H1 (cell line): ENCODE measurements around the gene KIAA1671.

Source experiments
- CBX8 ChIP-seq: fragments of 300-800, 300-1000 bp; sonication (generic); IDR thresholded peaks from 2 replicates; pipeline ENCODE4 v1.7.1; 2016; ENCODE audit warnings: low read depth, low read length, borderline replicate concordance
- CHD7 ChIP-seq: fragments of 300-600 bp; sonication (generic); IDR thresholded peaks from 2 replicates; pipeline ENCODE4 v1.7.1; 2012; ENCODE audit warnings: low read length, moderate library complexity, mild to moderate bottlenecking, inconsistent platforms; ENCODE audit not compliant: insufficient replicate concordance
- CTCF ChIP-seq, 3 experiments: IDR thresholded peaks; 1 replicate in 2 of 3; 2 replicates in 1 of 3; pipeline versions ENCODE4 v1.5.1 to v1.6.1; 2011; ENCODE audit warnings: low read length in 3 of 3, mild to moderate bottlenecking in 3 of 3, inconsistent platforms in 2 of 3, low read depth in 1 of 3, moderate library complexity in 1 of 3; ENCODE audit not compliant: insufficient read depth in 1 of 3; ENCODE audit errors: control extremely low read depth in 1 of 3
- EP300 ChIP-seq, 2 experiments: IDR thresholded peaks; 1 replicate in 1 of 2; 2 replicates in 1 of 2; pipeline ENCODE4 v1.6.1; 2011 to 2012; ENCODE audit warnings: low read depth in 2 of 2, low read length in 2 of 2, mild to moderate bottlenecking in 2 of 2, borderline replicate concordance in 1 of 2, inconsistent platforms in 1 of 2, moderate library complexity in 1 of 2
- EZH2 ChIP-seq: fragments of 200-600 bp; sonication (generic); IDR thresholded peaks from 2 replicates; pipeline ENCODE4 v1.7.1; 2012; ENCODE audit warnings: low read depth, mild to moderate bottlenecking, moderate library complexity, low read length, inconsistent platforms; ENCODE audit not compliant: severe bottlenecking
- JUND ChIP-seq: IDR thresholded peaks from 2 replicates; pipeline ENCODE4 v1.6.1; 2011; ENCODE audit warnings: mild to moderate bottlenecking, improper control_type of control experiment, low read length
- POLR2A ChIP-seq, 2 experiments: IDR thresholded peaks; 1 replicate in 1 of 2; 2 replicates in 1 of 2; pipeline ENCODE4 v1.6.1; 2011; ENCODE audit warnings: low read depth in 2 of 2, low read length in 2 of 2, mild to moderate bottlenecking in 2 of 2; ENCODE audit errors: control extremely low read depth in 1 of 2
- RFX5 ChIP-seq: IDR thresholded peaks from 2 replicates; pipeline ENCODE4 v1.6.1; 2011; ENCODE audit warnings: low read depth, low read length, improper control_type of control experiment, borderline replicate concordance
- RNF2 ChIP-seq: fragments of 200-900, 300-1000 bp; sonication (generic); IDR thresholded peaks from 2 replicates; pipeline ENCODE4 v1.7.1; 2016; ENCODE audit warnings: borderline replicate concordance, low read depth, mild to moderate bottlenecking, antibody characterized with exemption, low read length; ENCODE audit not compliant: poor library complexity, severe bottlenecking; ENCODE audit errors: missing control alignments
- SIN3A ChIP-seq, 2 experiments: IDR thresholded peaks in 1 of 2; conservative IDR thresholded peaks in 1 of 2; 2 replicates each; pipeline ENCODE4 v1.6.1; 2011 to 2012; ENCODE audit warnings: low read length in 2 of 2, improper control_type of control experiment in 1 of 2, low read depth in 1 of 2, mild to moderate bottlenecking in 1 of 2
- TF ChIP-seq, protein P1 (sequence below): IDR thresholded peaks from 2 replicates; pipeline ENCODE4 v1.6.1; 2011; ENCODE audit warnings: low read depth, mild to moderate bottlenecking, low read length; ENCODE audit not compliant: insufficient read depth

DNA sequence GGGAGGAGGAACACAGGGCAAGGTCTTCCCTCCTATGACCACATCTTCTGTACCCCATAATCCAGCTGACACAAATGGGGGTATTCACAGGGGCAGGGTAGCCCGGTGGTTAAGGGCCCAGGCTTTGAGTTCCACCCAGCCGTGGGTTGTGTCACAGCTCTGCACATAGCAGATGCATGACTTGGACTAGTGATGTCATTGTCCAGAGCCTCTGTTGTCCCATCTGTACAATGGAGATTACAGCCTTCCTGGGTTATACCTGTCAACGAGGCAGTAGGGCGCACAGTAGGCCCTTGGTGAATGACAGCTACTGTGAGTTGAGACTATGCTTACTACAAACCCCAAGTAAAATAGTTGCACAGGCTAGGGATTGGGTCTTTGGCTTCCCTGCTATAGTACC is 147.9 kb downstream of the KIAA1671 start:
- TF ChIP-seq CTCF (IDR thresholded peaks at IDR 0.05; ENCODE audit: control extremely low read depth in 1 of 3, insufficient read depth in 1 of 3, low read depth in 1 of 3, low read length in 3 of 3): no peak
- no peak for TF ChIP-seq CBX8
- TF ChIP-seq RFX5: no peak
- no peak for TF ChIP-seq JUND
- TF ChIP-seq RNF2: no peak
- TF ChIP-seq POLR2A (IDR thresholded peaks at IDR 0.05; ENCODE audit: control extremely low read depth in 1 of 2, low read depth in 2 of 2, low read length in 2 of 2): no peak
- TF ChIP-seq, protein P1, sequence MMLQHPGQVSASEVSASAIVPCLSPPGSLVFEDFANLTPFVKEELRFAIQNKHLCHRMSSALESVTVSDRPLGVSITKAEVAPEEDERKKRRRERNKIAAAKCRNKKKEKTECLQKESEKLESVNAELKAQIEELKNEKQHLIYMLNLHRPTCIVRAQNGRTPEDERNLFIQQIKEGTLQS: no peak
- TF ChIP-seq EP300 (IDR thresholded peaks at IDR 0.05; ENCODE audit: borderline replicate concordance in 1 of 2, low read depth in 2 of 2, low read length in 2 of 2): no peak
- TF ChIP-seq SIN3A (conservative IDR thresholded peaks at IDR 0.05 in 1 of 2, IDR thresholded peaks at IDR 0.05 in 1 of 2; ENCODE audit: low read depth in 1 of 2, low read length in 2 of 2): no peak
- no peak for TF ChIP-seq EZH2
- TF ChIP-seq CHD7: no peak
